Measurements from ENCODE around the gene AMMECR1.

The AMMECR1 gene

DNA sequence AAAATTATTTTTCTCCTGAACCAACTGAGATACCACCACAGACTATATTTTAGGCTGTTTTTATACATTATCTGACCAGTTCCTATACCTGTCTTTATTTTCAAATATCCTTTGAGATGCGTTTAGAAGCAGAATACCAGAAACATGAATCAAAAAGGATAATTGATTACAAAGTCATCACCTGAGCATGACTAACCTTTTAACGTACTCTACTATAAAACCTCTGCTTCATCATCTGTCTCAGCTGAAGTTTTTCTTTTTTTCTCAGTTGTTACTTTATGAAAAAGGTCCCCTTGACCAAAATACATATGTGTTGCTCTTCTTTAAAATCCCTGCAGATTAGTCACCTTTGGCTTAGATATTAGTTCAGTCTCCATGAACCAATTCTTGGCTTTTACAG lies 109.8 kb downstream of the AMMECR1 start:
- DNase-seq: peak in 1 of 3 experiments; percentile 58

DNA sequence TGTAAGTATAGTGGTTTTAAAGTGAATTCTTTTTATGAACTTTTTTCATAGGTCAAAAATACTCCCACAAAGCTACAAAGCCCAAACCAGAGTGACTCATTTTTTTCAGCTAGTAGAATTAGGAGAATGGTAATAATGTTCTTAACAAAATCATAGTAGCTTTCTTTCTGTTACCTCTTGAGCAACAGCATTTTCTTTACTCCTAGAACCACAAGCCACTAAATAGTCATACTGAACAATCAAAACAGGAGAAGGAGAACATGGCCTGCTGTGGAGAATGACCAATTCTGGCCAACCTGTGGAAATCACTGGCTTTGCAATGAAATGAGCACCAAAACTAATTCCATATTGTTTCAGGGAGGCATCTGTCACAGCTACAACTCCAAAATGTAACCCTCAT lies 112.9 kb downstream of the AMMECR1 start:
- DNase-seq: no peak

DNA sequence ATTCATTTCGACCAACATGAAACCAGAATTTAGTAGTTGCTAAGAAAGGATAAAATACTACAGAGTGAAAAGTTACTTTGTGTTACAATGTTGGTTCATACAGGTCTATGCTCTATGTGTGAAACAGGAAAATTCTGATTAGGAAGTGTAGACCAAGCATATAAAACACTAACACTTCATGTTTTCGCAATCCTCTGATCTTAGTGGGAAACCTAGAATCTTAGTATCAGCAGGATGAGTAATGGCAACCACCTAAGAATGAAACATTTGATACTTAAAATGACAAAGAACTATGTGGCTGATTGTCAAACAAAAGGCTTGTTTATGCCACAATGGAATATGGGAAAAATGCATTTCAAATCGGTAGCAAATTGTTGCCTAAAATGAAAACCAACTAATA lies 116.1 kb downstream of the AMMECR1 start:
- no peak for DNase-seq

DNA sequence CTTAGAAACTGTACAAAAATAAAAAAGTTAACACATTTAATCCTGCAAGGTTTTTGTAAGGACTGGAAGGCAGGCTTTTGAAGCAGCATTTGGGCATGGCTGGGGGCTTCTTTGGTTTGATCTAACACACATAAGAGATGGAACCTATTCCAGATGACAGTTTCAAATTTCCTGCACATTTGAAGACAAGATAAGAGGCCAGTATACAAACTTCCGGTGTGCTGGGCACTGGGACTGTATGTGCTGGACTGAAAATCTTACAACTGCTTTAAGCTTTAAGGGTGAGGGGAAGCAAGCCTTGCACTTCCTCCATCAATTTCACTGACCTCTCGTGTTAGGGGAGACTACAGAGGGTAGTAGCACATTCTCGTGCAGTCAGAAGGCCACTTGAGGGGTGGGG lies 122.9 kb downstream of the AMMECR1 start:
- DNase-seq: no peak

DNA sequence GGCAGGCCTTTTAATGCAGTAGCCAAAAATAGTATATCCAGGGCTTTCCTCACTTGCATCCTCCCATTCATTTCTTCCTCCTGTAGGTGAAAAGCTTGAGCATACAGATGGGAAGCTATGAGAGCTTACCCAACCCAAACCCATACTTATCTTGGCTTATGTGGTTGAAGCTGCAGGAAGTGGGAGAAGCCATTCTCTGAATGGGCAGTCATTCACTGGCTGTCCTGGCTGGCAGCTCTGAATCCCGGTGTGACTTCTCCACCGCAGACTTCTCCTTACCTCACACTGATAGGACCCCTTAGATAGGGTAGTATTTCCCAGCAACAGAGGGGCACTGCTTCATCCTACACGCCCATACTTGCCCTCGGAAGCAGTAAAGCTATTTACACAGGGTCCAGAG lies 125.4 kb downstream of the AMMECR1 start:
- DNase-seq: no peak

DNA sequence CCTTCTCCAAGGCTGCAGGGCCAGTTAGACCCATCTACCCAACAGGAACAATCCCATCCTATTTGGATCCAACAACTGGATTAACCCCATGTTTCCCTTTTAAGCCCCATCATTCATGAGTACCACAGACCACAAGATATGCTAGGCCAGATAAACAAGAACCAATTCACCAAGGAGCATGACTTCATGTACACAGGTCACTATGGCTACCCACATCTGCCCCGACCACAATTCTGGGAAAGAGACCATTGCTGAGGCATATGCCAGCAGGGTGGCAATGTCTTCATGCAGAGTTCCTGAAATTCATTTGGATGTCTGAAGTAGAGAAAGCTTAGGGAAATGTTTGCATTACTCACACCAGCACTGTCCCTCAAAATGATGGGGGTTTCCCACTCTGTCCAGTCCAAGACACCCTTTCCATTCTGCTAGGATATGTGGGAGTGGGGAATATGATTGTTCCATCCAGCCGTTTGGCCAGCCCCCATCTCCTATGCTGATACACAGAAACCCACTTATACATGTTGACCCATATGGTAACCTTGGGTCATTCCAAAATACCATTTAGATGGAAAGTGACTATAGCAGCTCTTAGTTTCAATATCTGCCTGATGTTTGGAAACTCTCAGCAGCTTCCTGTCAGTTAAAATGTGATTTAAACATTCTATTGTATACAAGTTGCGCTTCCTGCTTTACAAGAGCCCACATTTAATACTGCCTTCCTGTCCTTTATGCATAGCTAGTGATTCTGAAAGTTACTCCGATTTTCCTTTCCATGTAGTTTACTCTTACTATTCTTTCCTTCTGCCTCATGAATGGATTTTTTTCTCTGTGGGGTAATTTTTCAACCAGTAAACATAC lies 129.0 kb downstream of the AMMECR1 start:
- no peak for DNase-seq

DNA sequence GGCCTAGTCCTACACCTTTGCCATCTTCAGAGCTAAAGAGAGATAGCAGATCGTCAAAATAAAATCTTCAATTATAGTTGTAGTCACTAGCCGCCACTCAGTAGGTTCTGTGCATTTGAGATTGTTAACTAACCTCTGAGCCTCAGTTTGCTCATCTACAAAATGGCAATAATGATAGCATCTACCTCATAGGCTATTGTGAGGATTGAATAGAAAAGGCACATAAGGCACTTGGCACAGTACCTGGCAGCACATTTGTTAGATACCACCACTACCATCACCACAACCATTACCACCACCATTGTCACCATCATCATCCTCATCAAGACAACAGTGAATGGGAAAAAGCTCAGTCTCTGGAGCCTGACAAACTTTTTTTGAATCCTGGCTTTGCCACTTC lies 134.6 kb downstream of the AMMECR1 start:
- DNase-seq: no peak

DNA sequence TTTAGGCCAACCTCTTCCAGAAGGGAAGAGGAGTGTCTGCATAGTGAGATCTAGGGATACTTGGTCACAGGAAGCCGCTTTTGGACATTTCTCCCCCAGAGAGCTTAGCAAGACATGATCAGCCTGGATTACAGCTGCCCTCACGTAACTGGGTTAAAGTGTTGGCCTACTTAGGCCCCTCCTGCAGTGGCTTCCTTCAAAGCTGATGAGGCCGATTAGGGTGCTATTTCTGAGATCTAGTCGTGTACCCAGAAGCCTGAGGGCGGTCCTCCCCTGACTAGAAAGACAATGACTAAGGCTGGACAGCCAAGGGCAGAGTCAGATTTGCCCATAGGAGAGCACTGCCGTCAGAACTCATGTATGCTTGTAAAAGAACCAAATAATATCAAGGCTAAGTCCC lies 135.0 kb downstream of the AMMECR1 start:
- DNase-seq: no peak

DNA sequence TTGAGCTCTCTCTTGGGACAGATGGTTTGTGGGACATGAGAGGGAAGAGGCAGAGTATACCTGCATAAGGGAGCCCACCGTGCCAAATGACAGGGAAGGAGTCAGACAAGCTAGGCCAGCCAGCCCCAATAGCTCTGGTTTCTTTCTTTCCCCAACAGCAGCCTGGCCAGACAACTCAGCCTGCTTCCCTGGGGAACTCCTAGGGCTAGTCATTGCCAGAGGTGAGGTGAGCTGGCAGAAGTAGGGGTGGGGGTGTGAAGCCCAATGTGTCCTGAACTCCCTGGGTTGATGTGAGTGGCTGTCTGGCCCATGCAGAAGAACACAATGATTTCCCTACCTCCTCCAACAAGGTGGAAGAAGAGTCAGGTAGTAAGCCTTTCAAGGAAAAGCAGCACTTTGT lies 135.5 kb downstream of the AMMECR1 start:
- no peak for DNase-seq

DNA sequence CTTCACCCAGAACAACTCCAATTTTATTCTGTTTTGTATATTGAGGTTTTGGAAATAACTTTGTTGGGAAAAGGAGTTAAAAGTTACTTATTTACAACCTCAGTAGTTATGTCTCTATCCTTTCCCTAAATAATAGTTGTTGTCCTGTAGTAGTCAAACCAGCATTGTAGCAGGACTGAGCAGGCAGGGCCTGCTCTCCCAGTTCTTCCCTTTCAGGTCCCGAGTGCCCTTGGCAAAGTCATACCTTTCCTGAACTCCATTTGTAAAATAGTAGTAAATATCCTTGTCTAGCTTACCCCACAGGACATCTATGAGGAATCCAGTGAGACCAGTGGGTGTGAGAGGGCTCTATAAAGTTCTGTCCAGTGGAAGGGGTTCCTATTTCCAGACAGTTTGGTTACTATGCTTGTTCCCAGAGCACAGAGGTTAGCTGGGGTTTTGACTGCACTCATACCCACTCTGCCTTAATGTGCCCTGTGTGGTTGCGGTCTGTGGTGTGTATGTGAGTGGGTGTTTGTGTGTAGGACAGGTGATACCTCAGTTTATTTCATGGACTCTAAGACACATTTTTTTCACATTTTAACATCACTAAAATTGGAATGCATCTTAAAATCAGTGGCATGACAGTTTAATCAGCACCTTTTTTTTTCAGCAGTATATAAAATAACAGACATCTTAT lies 136.3 kb downstream of the AMMECR1 start:
- DNase-seq: no peak

DNA sequence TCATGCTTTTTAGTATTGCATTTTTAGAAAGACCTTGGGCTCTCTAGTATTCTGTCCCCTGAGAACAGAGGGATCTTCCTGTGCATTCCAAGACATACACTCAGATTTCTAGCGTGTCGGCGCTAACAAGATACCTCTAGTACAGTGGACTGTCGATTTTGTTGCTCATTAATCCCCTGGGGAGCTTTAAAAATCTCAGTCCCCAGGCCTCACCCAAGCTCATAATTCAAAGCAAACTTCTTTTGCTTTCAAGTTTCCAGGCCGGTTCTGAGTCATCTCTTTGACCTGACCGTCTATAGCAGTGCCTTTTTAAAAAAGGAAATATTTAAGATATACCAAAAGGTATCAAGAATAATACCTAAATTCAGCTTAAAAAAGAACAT lies 137.0 kb downstream of the AMMECR1 start:
- no peak for DNase-seq

DNA sequence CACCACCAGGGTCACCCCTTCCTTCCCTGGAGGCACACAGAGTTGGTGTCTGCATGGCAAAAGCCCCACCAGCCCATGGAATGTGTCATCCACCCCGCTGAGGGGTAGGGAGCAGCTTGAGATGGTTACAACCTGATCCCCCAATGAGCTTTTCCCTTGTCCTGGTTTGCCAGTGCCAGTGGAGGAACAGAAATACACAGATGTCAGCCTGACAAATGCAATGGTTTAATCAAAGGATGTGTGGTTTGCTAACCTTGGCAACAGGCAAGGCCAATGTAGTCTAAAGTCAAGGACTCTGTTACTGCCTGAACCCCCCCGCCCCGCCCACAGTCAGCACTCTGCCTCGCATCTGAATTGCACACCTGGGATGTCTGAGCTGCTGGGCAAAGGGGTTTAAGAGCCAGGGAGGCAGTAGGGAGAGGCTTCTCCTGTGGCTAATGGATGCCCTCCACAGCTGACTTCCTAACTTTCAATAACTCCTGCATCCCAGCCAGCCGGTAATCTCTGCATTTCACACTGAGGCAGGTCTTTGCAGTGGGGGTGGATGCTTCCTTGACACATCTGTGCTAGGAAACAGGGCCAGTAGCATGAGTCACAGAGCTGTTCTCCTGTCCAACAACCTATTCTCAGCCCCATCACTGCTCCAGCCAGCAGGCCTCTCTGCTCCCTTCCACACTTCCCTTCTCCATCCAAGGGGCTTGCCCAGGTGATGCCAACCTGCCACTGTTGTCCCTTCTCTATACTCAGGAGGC lies 137.5 kb downstream of the AMMECR1 start:
- DNase-seq: no peak

DNA sequence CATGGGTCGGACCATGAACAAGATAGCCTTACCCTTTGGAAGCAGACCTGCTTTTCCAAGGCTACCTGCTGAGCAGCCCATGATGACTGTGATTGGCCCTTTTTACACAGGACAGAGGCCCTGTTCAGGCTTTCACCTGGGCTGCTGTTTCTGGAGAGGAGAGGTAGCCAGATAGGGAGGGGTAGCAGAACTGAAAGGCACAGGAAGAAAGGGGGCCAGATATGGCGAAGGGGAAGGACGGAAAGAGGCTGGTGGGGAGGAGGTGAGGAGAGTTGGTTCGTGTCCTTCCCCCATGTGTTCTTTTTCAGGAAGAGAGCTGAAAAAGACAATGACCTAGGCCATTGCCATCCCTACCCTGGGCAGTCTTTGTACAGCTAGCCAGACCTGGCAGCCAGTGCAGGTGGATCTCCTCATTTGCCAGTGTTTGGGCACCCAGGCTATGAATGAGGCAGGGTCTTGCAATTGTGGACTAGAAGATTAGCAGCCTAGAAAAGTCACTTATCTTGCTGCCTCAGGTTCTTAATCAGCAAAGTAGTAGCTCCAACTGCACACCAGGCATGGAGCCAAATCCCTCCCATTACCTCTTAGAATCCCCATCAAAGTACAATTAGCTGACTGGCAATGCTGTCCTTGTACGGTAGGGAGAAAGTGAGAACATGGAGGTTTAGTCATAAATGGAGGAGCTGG lies 139.6 kb downstream of the AMMECR1 start:
- DNase-seq: peak in 2 of 3 experiments; percentile 10 to 20

DNA sequence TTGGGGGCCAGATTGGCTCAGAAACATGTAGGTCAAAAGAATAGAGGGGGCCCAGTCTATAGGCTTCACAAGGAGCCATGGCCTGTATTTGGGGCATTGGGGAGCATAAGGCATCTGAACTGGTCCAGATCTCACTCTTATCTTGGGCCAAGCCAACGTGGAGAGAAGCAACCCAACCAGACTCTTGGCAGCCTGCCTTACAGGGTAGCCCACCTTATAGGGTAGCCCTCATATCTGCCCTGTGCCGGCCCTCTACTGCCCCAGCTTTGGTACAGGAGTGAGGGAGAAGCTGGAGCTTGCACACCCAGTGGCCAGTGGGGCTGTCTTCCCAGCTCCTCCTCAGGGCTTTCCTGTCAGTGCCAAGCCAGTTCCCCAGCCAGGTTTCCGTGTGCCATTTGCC lies 142.2 kb downstream of the AMMECR1 start:
- DNase-seq: no peak

DNA sequence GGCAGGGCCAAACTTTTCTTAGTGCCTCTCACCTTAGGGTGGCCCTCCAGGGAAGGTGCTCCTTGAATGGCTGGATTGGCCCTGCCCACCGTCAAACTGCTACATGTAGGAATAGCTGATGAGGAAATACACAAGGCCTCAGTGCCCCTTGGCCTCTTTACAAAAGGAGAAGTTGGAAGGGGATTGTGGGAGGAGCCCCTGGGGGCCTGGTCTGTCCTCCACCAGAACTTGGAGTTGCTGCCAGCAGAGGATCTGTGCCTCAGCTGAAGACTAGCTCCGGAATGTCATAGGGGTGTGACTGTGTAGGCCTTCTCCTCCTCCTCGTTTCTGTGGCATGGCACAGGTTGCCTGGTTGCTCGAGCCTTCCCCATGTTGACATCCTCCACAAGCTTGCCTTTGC lies 142.7 kb downstream of the AMMECR1 start:
- DNase-seq: no peak

DNA sequence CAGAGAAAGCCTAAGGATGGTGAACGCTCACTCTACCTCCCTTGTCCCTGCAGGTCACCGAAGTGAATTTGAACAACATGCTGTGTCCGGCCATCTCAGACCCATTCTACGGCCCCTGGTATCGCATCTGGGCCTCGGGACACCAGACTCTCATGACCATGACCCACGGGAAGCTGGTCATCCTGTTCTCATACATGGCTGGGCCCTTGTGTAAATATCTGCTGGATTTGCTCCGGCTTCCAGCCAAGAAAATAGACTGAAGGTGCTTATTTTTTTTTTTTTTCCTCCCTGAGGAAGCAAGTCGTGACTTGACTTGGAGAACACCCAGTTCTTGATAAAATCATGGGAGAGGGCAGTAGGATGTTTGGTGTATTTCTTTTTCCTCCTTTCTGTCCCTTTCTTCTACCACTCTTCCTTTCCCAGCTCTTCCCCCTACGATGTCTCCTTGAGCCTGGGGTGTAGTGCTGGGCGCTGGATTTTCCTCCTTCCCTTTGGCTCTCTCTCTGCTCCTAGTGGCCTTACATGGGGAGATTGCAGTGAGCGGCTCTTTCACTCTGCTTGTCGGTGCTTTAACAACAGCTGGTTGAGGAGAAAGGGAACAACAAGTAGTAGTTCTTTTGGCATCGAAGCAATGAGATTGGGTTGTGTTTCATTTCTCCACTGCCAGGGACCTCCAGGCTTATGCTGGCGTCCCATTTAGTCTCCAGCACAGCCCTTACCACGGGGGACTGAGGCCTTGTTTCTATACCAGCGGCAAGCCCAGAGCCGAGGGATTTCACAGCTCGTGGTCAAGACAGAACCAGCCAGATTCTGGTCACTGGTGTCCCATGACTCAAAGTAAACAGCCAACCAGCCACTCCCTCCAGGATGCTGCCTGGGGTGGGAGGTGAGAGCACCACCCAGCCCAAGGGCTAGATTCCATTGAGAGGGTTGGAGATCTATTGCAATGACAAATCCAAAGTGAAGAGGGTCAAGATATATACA lies 144.4 kb downstream of the AMMECR1 start:
- no peak for DNase-seq

DNA sequence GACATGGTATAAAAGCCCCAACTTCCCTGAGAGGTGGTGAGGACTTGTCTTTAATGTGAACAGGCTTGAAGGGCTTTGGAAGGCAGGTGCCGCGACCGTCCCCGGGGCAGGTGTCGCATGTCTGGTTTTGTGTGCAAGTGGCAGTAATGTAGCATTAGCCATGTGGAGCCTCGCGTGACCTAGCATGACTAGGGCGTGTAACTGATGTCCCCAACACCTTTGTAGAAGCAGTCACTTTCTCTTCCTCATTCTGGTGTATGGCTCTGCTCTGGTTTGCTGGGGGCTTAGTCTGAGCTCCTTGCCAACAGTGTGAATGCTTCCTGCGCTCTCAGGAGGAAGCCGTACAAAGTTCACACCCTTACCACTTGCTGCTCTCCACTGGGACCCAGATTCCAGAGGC lies 145.7 kb downstream of the AMMECR1 start:
- DNase-seq: no peak

DNA sequence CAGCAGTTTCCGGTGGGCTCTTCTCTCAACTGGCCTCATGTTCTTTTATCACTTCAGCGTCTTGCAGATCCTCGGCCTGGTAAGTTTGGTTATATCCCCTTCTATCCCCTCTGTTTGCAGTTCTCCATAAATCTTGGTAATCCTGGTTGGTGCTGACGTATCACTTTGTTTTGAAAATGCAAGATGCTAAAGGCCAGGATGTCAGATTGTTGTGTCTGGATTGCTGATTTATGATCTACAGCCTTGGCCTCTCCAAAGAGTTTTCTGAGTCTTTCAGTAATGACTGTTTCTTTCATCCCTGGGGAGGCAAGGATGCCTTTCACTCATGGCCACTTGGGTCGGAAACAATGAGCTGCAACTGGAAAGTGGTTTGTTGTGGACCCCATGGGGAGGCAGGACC lies 146.4 kb downstream of the AMMECR1 start:
- no peak for DNase-seq

DNA sequence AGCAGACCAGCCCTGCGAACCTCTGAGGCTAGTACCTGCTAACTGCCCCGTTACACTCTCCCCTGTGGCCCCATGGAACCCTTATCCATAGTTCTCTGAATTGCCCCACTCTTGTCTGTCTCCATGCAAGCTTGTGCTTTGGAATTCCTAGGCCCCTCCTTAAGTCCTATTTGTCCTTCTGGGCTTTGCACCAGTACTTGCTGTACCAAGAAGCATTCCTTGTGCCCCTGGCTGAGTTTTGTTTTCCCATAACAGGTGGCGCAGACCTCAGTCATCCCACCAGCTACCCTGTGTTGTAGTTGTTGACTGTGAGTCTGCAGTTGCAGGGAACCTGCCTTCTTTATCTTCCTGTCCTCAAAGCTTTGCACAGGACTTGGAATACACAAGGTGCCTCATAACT lies 147.9 kb downstream of the AMMECR1 start:
- DNase-seq: no peak

DNA sequence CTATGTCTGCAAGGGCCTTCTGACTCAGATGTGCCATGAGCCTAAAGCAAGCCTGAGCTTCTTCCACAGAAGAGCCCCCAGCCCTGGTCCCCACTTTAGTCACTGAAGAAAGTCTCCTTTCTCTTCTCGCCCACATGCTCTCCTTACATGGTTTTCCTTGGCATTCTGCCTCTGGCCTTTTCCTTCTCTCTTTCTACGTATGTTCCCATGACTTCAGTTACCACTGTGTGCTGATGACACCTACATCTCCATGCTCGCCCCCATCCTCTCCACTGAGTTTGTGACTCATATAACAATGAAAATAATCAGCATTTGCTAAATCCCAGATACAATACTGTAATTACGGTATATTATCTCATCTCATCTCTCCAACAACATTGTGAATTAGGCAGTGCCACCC lies 149.3 kb downstream of the AMMECR1 start:
- DNase-seq: no peak

DNA sequence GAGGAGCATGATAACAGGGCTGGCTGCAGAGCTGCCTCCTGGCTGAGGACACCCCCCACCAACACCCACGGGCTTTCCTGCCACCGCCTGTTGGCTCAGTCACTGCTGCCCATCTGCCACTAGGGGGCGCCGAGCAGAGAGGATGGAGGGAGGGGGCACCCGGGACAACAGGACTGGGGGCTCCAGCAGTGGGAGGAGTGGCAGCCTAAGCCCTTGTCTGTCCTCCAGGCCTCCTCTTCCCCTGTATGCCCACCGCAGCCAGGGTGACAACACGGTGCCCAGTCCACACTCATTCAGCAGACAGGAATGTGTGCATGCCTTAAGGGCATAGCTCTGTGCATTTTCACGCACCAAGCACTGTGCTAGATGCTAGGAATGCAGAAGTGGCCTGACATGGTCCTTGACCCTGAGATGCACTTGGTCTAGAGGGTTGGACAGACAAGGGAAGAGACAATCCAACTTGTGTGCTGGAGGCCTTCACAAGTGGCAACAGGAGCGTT lies 149.9 kb downstream of the AMMECR1 start:
- DNase-seq: peak in 1 of 3 experiments; percentile 15

DNA sequence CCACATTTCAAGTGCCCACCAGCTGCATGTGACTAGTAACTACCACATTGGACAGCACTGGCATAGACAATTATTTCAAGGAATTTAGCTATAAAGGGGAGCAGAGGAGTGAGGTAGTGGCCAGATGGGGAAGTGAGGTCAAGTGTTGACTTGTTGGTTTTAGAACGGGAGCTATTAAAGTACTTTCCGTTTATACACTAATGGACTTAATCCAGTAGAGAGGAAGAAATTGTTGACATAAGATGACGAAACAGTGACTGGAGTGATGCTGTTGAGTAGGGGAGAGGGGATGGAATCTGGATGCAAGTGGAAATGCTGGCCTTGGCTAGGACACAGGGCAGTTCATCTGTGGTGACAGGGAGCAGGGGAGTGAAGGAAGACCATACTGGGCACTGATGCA lies 154.4 kb downstream of the AMMECR1 start:
- peak in 1 of 3 experiments; percentile 42 for DNase-seq
